Measurements from ENCODE around the gene PEPD. TPM values are rescaled to one million over a fixed set of nuclear protein-coding genes. Genes with fewer than 3 reads are reported as not detected.
A peak's percentile ranks its signal among the peaks of the same experiment; 100 is the strongest.

Gene PEPD
- total RNA-seq, 4 donors from 2014 or later: 79.8 to 122 (median 94.8) TPM

- no peaks in the 10 kb centered on the region for H3K27me3 ChIP-seq
- no peak for TF ChIP-seq POLR2A (IDR thresholded peaks at IDR 0.05)
- no peak for TF ChIP-seq EP300 (IDR thresholded peaks at IDR 0.05)
- TF ChIP-seq CTCF (IDR thresholded peaks at IDR 0.05): no peak
- DNase-seq (ENCODE audit: low spot score in 2 of 2): no peak
- H3K4me1 ChIP-seq: no peaks in the 10 kb centered on the region
- H3K4me3 ChIP-seq: no peak overlapping the region
- peaks cover 0 to 20% (median 0%) of the 10 kb centered on the region in 3 donors for H3K36me3 ChIP-seq
- 79 to 83% methylated on average over 25 to 26 of the region's 28 CpGs for WGBS, 2 donors
- H3K27ac ChIP-seq: no peak overlapping the region
- H3K9me3 ChIP-seq: no peaks in the 10 kb centered on the region
Measured at GRCh38 chr19:33434886-33435705, 86.5 kb downstream of the PEPD start.

GRCh38 chr19:33434069-33434885 lies 87.3 kb downstream of the PEPD start:
- no peaks in the 10 kb centered on the region for H3K4me1 ChIP-seq
- TF ChIP-seq CTCF (IDR thresholded peaks at IDR 0.05) (no peak), EP300 (IDR thresholded peaks at IDR 0.05) (no peak), POLR2A (IDR thresholded peaks at IDR 0.05) (no peak)
- no peak overlapping the region for H3K27ac ChIP-seq
- no peak for DNase-seq (ENCODE audit: low spot score in 2 of 2)
- no peaks in the 10 kb centered on the region for H3K9me3 ChIP-seq
- H3K27me3 ChIP-seq: no peaks in the 10 kb centered on the region
- WGBS, 2 donors: 82 to 83% methylated on average over 22 of the region's 22 CpGs
- H3K36me3 ChIP-seq: peaks cover 0 to 20% (median 0%) of the 10 kb centered on the region in 3 donors
- no peak overlapping the region for H3K4me3 ChIP-seq

- Histone ChIP-seq H3K4me3 (no peak overlapping the region), H3K9me3 (no peaks in the 10 kb centered on the region), H3K36me3 (peaks cover 0 to 20% (median 0%) of the 10 kb centered on the region in 3 donors), H3K27me3 (no peaks in the 10 kb centered on the region), H3K27ac (no peak overlapping the region), H3K4me1 (no peaks in the 10 kb centered on the region)
- 58 to 59% methylated on average over 13 of the region's 16 CpGs for WGBS, 2 donors
- TF ChIP-seq EP300 (IDR thresholded peaks at IDR 0.05): no peak
- no peak for TF ChIP-seq POLR2A (IDR thresholded peaks at IDR 0.05)
- no peak for TF ChIP-seq CTCF (IDR thresholded peaks at IDR 0.05)
- no peak for DNase-seq (ENCODE audit: low spot score in 2 of 2)
Measured at GRCh38 chr19:33432446-33433170, 89.0 kb downstream of the PEPD start.

GRCh38 chr19:33432015-33432414 lies 89.6 kb downstream of the PEPD start:
- Histone ChIP-seq H3K4me3 (no peak overlapping the region), H3K27me3 (no peaks in the 10 kb centered on the region), H3K36me3 (peaks cover 0 to 20% (median 0%) of the 10 kb centered on the region in 3 donors), H3K27ac (no peak overlapping the region), H3K4me1 (no peaks in the 10 kb centered on the region), H3K9me3 (no peaks in the 10 kb centered on the region)
- DNase-seq (ENCODE audit: low spot score in 2 of 2): no peak
- TF ChIP-seq POLR2A (IDR thresholded peaks at IDR 0.05): no peak
- 39% methylated on average over 5 of the region's 5 CpGs for WGBS, 2 donors

- TF ChIP-seq CTCF (IDR thresholded peaks at IDR 0.05): peak; percentile 44 to 65 (median 52)
- TF ChIP-seq POLR2A (IDR thresholded peaks at IDR 0.05): no peak
- Histone ChIP-seq H3K4me3 (no peak overlapping the region), H3K27me3 (no peaks in the 10 kb centered on the region), H3K27ac (no peak overlapping the region), H3K36me3 (peaks cover 0 to 13% (median 0%) of the 10 kb centered on the region in 3 donors), H3K4me1 (no peaks in the 10 kb centered on the region), H3K9me3 (no peaks in the 10 kb centered on the region)
- DNase-seq (ENCODE audit: low spot score in 2 of 2): peak in 1 of 2 donors; percentile 37
- WGBS, 2 donors: 32 to 34% methylated on average over 13 of the region's 13 CpGs
Measured at GRCh38 chr19:33430674-33431277, 90.8 kb downstream of the PEPD start.

Measured in tibial nerve (tissue), 4 donors.